ENCODE measurements around the gene ZNF771. TPM values are rescaled to one million over a fixed set of nuclear protein-coding genes. Genes with fewer than 3 reads are reported as not detected.
A peak's percentile ranks its signal among the peaks of the same experiment; 100 is the strongest.

ZNF771 gene
- total and polyA plus RNA-seq, 8 donors: 1.5 to 5.0 (median 3.2) TPM

DNA sequence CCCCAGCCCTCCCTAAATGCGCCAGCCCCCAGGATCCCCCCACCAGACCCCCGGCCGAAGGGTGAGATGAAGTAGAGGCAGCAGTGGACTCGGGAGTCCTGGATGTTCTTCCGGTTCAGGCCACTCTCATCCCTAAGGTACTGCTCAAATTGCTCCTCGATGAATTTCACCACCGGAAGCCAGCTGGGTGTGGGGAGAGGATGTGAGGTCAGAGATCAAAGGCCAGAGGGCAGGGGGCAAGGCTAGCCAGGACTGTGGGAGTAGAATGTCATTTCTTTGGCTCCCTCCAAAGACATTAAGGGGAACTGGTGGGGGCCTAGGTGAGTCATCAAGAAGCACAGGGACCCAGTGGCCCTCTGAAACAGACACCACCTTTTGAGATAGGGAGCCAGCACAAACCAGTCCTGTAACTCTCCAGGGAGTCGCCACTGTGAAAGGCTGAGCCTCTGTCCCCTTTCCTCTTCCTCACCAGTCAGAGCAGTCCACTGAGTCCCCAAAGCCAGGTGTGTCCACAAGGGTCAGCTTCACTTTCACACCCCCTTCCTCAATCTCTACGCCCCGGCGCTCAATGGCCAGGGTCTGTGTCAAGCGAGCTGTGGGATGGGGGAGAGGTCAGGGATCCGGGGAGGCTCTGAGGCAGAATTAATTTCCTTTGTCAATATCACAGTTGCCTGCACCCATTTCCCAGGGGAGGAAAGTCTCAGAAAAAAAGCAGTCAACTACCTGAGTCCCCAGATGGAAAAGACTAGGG, 25.9 kb upstream of the ZNF771 start:
- FAIRE-seq (no peak), DNase-seq (no peak), ATAC-seq (no peak)
- Histone ChIP-seq H3K27me3 (no peaks in the 10 kb centered on the region), H3K27ac (no peak overlapping the region), H3K4me1 (peaks cover 0 to 4% (median 0%) of the 10 kb centered on the region in 3 donors), H3K4me3 (no peak overlapping the region), H3K9me3 (no peaks in the 10 kb centered on the region), H3K36me3 (no peaks in the 10 kb centered on the region)
- WGBS, 2 donors: 81 to 83% methylated on average over 13 of the region's 13 CpGs
- intact Hi-C loops (cut with DNase I): no loop called here
- TF ChIP-seq, protein P1, sequence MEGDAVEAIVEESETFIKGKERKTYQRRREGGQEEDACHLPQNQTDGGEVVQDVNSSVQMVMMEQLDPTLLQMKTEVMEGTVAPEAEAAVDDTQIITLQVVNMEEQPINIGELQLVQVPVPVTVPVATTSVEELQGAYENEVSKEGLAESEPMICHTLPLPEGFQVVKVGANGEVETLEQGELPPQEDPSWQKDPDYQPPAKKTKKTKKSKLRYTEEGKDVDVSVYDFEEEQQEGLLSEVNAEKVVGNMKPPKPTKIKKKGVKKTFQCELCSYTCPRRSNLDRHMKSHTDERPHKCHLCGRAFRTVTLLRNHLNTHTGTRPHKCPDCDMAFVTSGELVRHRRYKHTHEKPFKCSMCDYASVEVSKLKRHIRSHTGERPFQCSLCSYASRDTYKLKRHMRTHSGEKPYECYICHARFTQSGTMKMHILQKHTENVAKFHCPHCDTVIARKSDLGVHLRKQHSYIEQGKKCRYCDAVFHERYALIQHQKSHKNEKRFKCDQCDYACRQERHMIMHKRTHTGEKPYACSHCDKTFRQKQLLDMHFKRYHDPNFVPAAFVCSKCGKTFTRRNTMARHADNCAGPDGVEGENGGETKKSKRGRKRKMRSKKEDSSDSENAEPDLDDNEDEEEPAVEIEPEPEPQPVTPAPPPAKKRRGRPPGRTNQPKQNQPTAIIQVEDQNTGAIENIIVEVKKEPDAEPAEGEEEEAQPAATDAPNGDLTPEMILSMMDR (IDR thresholded peaks at IDR 0.05): no peak

- ATAC-seq (no peak), FAIRE-seq (no peak), DNase-seq (no peak)
- Histone ChIP-seq H3K4me3 (no peak within 1 kb of the TSS), H3K36me3 (no peaks in the 10 kb centered on the region), H3K4me1 (peaks cover 0 to 4% (median 0%) of the 10 kb centered on the region in 3 donors), H3K27me3 (no peaks in the 10 kb centered on the region), H3K9me3 (no peaks in the 10 kb centered on the region), H3K27ac (no peak within 1 kb of the TSS)
- intact Hi-C loops (cut with DNase I): no loop called here
- 59 to 62% methylated on average over 12 of the region's 12 CpGs for WGBS, 2 donors
- TF ChIP-seq, protein P1 (IDR thresholded peaks at IDR 0.05): no peak
These were observed 25.1 kb upstream of the ZNF771 start, which contains the start of gene SEPTIN1 for GRCh38 chr16:30382111-30382881. TSS of gene SEPTIN1 (minus strand) at chr16:30382561. CDS start at chr16:30382542, 19 bp downstream.

GRCh38 chr16:30383521-30383920, 23.9 kb upstream of the ZNF771 start:
- no peaks in the 10 kb centered on the region for H3K27me3 ChIP-seq
- peaks cover 0 to 4% (median 0%) of the 10 kb centered on the region in 3 donors for H3K4me1 ChIP-seq
- no peak for FAIRE-seq
- ATAC-seq: no peak
- TF ChIP-seq, protein P1 (IDR thresholded peaks at IDR 0.05): no peak
- H3K9me3 ChIP-seq: no peaks in the 10 kb centered on the region
- no peak overlapping the region for H3K4me3 ChIP-seq
- no peaks in the 10 kb centered on the region for H3K36me3 ChIP-seq
- H3K27ac ChIP-seq: no peak overlapping the region
- WGBS, 2 donors: 38 to 50% methylated on average over 2 of the region's 2 CpGs
- intact Hi-C loops (cut with DNase I): no loop called here
- no peak for DNase-seq

GRCh38 chr16:30394592-30395154, 12.7 kb upstream of the ZNF771 start:
- ATAC-seq: peak; percentile 1 to 13 (median 12)
- H3K36me3 ChIP-seq: peaks cover 0 to 9% (median 0%) of the 10 kb centered on the region in 3 donors
- no peak for DNase-seq
- H3K27ac ChIP-seq: peak overlapping the region; percentile 42 to 68 (median 54)
- H3K4me3 ChIP-seq: peak overlapping the region; percentile 59 to 89 (median 76)
- H3K9me3 ChIP-seq: no peaks in the 10 kb centered on the region
- intact Hi-C loops (cut with DNase I): no loop called here
- FAIRE-seq: no peak
- H3K4me1 ChIP-seq: peaks cover 0 to 8% (median 6%) of the 10 kb centered on the region in 3 donors
- TF ChIP-seq, protein P1 (IDR thresholded peaks at IDR 0.05): no peak
- WGBS, 2 donors: 4 to 6% methylated on average over 30 to 31 of the region's 31 CpGs
- no peaks in the 10 kb centered on the region for H3K27me3 ChIP-seq
